Measurements from ENCODE around the gene MRPL9.

GRCh38 chr1:151711951-151712350 lies 51.3 kb downstream of the MRPL9 start:
- TF ChIP-seq EZH2phosphoT487 (IDR thresholded peaks at IDR 0.05; ENCODE audit: borderline replicate concordance, low read length), result no peak
- TF ChIP-seq, protein P1, sequence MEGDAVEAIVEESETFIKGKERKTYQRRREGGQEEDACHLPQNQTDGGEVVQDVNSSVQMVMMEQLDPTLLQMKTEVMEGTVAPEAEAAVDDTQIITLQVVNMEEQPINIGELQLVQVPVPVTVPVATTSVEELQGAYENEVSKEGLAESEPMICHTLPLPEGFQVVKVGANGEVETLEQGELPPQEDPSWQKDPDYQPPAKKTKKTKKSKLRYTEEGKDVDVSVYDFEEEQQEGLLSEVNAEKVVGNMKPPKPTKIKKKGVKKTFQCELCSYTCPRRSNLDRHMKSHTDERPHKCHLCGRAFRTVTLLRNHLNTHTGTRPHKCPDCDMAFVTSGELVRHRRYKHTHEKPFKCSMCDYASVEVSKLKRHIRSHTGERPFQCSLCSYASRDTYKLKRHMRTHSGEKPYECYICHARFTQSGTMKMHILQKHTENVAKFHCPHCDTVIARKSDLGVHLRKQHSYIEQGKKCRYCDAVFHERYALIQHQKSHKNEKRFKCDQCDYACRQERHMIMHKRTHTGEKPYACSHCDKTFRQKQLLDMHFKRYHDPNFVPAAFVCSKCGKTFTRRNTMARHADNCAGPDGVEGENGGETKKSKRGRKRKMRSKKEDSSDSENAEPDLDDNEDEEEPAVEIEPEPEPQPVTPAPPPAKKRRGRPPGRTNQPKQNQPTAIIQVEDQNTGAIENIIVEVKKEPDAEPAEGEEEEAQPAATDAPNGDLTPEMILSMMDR (IDR thresholded peaks at IDR 0.05; ENCODE audit: low read depth, low read length, poor library complexity, severe bottlenecking), result no peak
